A549 (cell line): ENCODE measurements around the gene ZC3H7A. TPM values are rescaled to one million over a fixed set of nuclear protein-coding genes. Genes with fewer than 3 reads are reported as not detected.

Source experiments
- ATAC-seq, 2 experiments: fragments of 200-7000 bp in 1 of 2; fragments of >200 bp in 1 of 2; cut with Nextera tagmentation in 1 of 2; cut with Tn5 transposase in 1 of 2; 3 replicates each; pipeline versions ENCODE4 v1.8.0 to v1.9.1; 2018 to 2020; ENCODE audit warnings: mild to moderate bottlenecking in 1 of 2, moderate library complexity in 1 of 2
- CTCF ChIA-PET: fragments of 300-600 bp; sonication (Branson Sonifier 250); formaldehyde crosslinking; extraction: SDS; loops from one replicate; lab custom pipeline; 2021; ENCODE audit warnings: antibody characterized with exemption, inconsistent platforms; lab: Yijun Ruan, JAX
- POLR2A ChIA-PET: fragments of 350-600 bp; formaldehyde crosslinking; extraction: SDS; loops from one replicate; lab custom pipeline; 2021; ENCODE audit warnings: antibody characterized with exemption, inconsistent platforms; lab: Yijun Ruan, JAX
- DNase-seq, 2 experiments: peaks; one replicate each; pipeline versions ENCODE4 v3.0.0 to v3.0.0-alpha.2; 2011 to 2016; ENCODE audit warnings: low read depth in 1 of 2, low spot score in 1 of 2
- FAIRE-seq: peaks from 2 replicates; lab custom pipeline; 2011; peaks lifted over from hg19 to GRCh38; lab: Jason Lieb, UNC
- H3K27ac ChIP-seq, 2 experiments: fragments of >200 bp; sonication (Bioruptor Twin); formaldehyde crosslinking; 3 replicates each; pipeline ENCODE4 v1.5.1; 2016 to 2017
- H3K4me1 ChIP-seq: fragments of >200 bp; sonication (Bioruptor Twin); formaldehyde crosslinking; 3 replicates; pipeline ENCODE4 v1.6.1; 2016
- H3K4me2 ChIP-seq: fragments of >200 bp; sonication (Bioruptor Twin); formaldehyde crosslinking; 3 replicates; pipeline ENCODE4 v1.6.1; 2016
- H3K4me3 ChIP-seq: fragments of >200 bp; sonication (Bioruptor Twin); formaldehyde crosslinking; 3 replicates; pipeline ENCODE4 v1.5.1; 2016
- H3K9me3 ChIP-seq: fragments of >200 bp; sonication (Bioruptor Twin); formaldehyde crosslinking; 3 replicates; pipeline ENCODE4 v1.6.1; 2016
- CBX2 ChIP-seq: fragments of 200-600 bp; sonication (generic); IDR thresholded peaks from 2 replicates; pipeline ENCODE4 v1.6.1; 2016; ENCODE audit warnings: low read depth, mild to moderate bottlenecking, borderline replicate concordance
- CBX8 ChIP-seq: fragments of 200-600 bp; sonication (generic); IDR thresholded peaks from 2 replicates; pipeline ENCODE4 v1.6.1; 2016
- CEBPB ChIP-seq, 2 experiments: fragments of >200 bp in 1 of 2; sonication (Bioruptor Twin) in 1 of 2; formaldehyde crosslinking in 1 of 2; IDR thresholded peaks; 2 replicates each; pipeline ENCODE4 v1.6.1; 2012 to 2016
- CHD2 ChIP-seq: fragments of 150-350 bp; IDR thresholded peaks from 2 replicates; pipeline ENCODE4 v1.6.1; 2014; ENCODE audit warnings: low read length; ENCODE audit not compliant: partially characterized antibody
- EHF ChIP-seq: fragments of 250-450 bp; sonication (Bioruptor Pico); IDR thresholded peaks from 2 replicates; pipeline ENCODE4 v1.5.0; 2020; ENCODE audit warnings: mild to moderate bottlenecking
- EHMT2 ChIP-seq: fragments of 200-600 bp; sonication (generic); IDR thresholded peaks from 2 replicates; pipeline ENCODE4 v1.6.1; 2016; ENCODE audit warnings: antibody characterized with exemption, low read depth, mild to moderate bottlenecking, moderate library complexity
- FOSB ChIP-seq: fragments of 250-450 bp; sonication (Bioruptor Pico); IDR thresholded peaks from 2 replicates; pipeline ENCODE4 v1.5.0; 2020; ENCODE audit warnings: mild to moderate bottlenecking, moderate library complexity
- FOSL2 ChIP-seq, 2 experiments: fragments of 450-650 bp in 1 of 2; fragments of >200 bp in 1 of 2; sonication (Bioruptor Twin) in 1 of 2; formaldehyde crosslinking; IDR thresholded peaks; 2 replicates each; pipeline versions ENCODE4 v1.5.0 to v1.6.1; 2016 to 2020; ENCODE audit warnings: mild to moderate bottlenecking in 1 of 2, moderate library complexity in 1 of 2
- FOXS1 ChIP-seq: fragments of 250-450 bp; sonication (Bioruptor Pico); IDR thresholded peaks from 2 replicates; pipeline ENCODE4 v1.5.0; 2020; ENCODE audit warnings: mild to moderate bottlenecking, moderate library complexity
- HOXB5 ChIP-seq: fragments of 250-450 bp; sonication (Bioruptor Pico); IDR thresholded peaks from 2 replicates; pipeline ENCODE4 v1.5.0; 2020; ENCODE audit warnings: mild to moderate bottlenecking, moderate library complexity
- JUNB ChIP-seq: fragments of >200 bp; sonication (Bioruptor Twin); formaldehyde crosslinking; IDR thresholded peaks from 2 replicates; pipeline ENCODE4 v1.6.1; 2016
- MAFK ChIP-seq: fragments of 450-650 bp; IDR thresholded peaks from 2 replicates; pipeline ENCODE4 v1.6.1; 2014; ENCODE audit not compliant: partially characterized antibody
- NFE2L2 ChIP-seq: fragments of 150-350 bp; conservative IDR thresholded peaks from 2 replicates; pipeline ENCODE4 v1.6.1; 2014; ENCODE audit warnings: low read length
- NPAS2 ChIP-seq: fragments of 250-450 bp; sonication (Bioruptor Pico); IDR thresholded peaks from 2 replicates; pipeline ENCODE4 v1.8.0; 2022; ENCODE audit warnings: mild to moderate bottlenecking, moderate library complexity, borderline replicate concordance
- RARB ChIP-seq: fragments of 250-450 bp; sonication (Bioruptor Pico); IDR thresholded peaks from 2 replicates; pipeline ENCODE4 v1.8.0; 2021; ENCODE audit warnings: mild to moderate bottlenecking, moderate library complexity
- RCOR1 ChIP-seq: fragments of 150-350 bp; IDR thresholded peaks from 2 replicates; pipeline ENCODE4 v1.6.1; 2014; ENCODE audit warnings: antibody characterized with exemption, low read length, low read depth
- RFX5 ChIP-seq: fragments of 450-650 bp; IDR thresholded peaks from 2 replicates; pipeline ENCODE4 v1.7.1; 2014; ENCODE audit warnings: antibody characterized with exemption, mild to moderate bottlenecking, moderate library complexity
- RNF2 ChIP-seq: fragments of 200-600 bp; sonication (generic); IDR thresholded peaks from 2 replicates; pipeline ENCODE4 v1.6.1; 2016; ENCODE audit warnings: low read depth, mild to moderate bottlenecking, antibody characterized with exemption, moderate library complexity, borderline replicate concordance
- SMC3 ChIP-seq: fragments of >200 bp; sonication (Bioruptor Twin); formaldehyde crosslinking; IDR thresholded peaks from 3 replicates; pipeline ENCODE4 v1.6.1; 2018; ENCODE audit warnings: inconsistent platforms
- SREBF2 ChIP-seq: fragments of 450-650 bp; IDR thresholded peaks from 2 replicates; pipeline ENCODE4 v1.6.1; 2014; ENCODE audit warnings: mild to moderate bottlenecking, moderate library complexity
- TFCP2L1 ChIP-seq: fragments of 250-450 bp; sonication (Bioruptor Pico); IDR thresholded peaks from 2 replicates; pipeline ENCODE4 v1.5.0; 2021; ENCODE audit warnings: mild to moderate bottlenecking
- WGBS: methylation state at CpG from one replicate; pipeline ENCODE4 v1.1.6; 2017; ENCODE audit errors: missing lambda C conversion rate; 5-methylcytosine and 5-hydroxymethylcytosine counted together
- polyA plus RNA-seq, 4 experiments: library from polyadenylated mRNA; depleted of rRNA in 3 of 4; stranded (reverse); fragments of >200 nt; fragmentation: RNase III in 1 of 4; extraction: RNeasy Plus Mini Kit Qiagen cat#74134 plus additional on column Dnase treatment in 1 of 4; gene quantifications; 2 replicates in 3 of 4; 3 replicates in 1 of 4; pipeline ENCODE4 v1.2.3, GENCODE V29; 2011 to 2017
- TF ChIP-seq, protein P1 (sequence below): fragments of 200-600 bp; sonication (generic); IDR thresholded peaks from 2 replicates; pipeline ENCODE4 v1.6.1; 2016; ENCODE audit warnings: antibody characterized with exemption, mild to moderate bottlenecking, moderate library complexity
- TF ChIP-seq, protein P2 (sequence below): fragments of 250-450 bp; sonication (Bioruptor Pico); IDR thresholded peaks from 2 replicates; pipeline ENCODE4 v1.5.0; 2020; ENCODE audit warnings: low read depth, mild to moderate bottlenecking, moderate library complexity
- TF ChIP-seq, protein P3 (sequence below): fragments of >200 bp; sonication (Bioruptor Twin); formaldehyde crosslinking; IDR thresholded peaks from 3 replicates; pipeline ENCODE4 v1.5.1; 2016
- TF ChIP-seq, protein P4 (sequence below): fragments of >200 bp; sonication (Bioruptor Twin); formaldehyde crosslinking; IDR thresholded peaks from 3 replicates; pipeline ENCODE4 v1.6.1; 2016

Gene ZC3H7A
- polyA plus RNA-seq, 2 of the 4 experiments (the other 2 are of a cell fraction), result 33.8 to 41.5 TPM

DNA sequence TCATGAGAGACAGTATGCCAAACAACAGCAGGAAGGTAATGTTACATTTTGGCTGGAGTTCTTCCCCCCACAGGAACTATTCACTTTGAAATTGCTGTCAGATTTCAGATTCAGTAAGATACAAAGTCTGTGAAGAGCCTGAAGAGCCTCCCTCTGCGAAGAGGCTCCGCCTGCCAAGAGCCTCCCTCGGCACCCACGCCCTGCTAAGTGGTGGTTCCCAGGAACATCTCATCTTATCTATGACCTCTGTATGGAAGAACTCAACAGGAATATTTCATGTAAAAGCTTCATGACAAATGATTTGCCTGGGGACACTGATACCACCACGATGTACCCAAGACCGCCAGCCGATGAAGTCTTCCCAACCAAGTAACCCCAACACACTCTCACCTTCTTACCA, 3.2 kb downstream of the ZC3H7A start:
- no peak for TF ChIP-seq FOXS1
- H3K4me3 ChIP-seq, result no peak overlapping the region
- ChIA-PET CTCF (interaction anchor here (0.8 to 1.5 kb wide), 3 partner anchors 12 to 50 kb away, joined by 3 read pairs; no protein-coding TSS in a partner anchor), POLR2A (no interaction called here)
- DNase-seq, result no peak
- peaks cover 44% of the 10 kb centered on the region for H3K4me1 ChIP-seq
- H3K27ac ChIP-seq, result no peak overlapping the region
- 90% methylated on average over 7 of the region's 7 CpGs for WGBS
- FAIRE-seq, result no peak
- no peak for ATAC-seq
- no peaks in the 10 kb centered on the region for H3K9me3 ChIP-seq
- H3K4me2 ChIP-seq, result no peak overlapping the region

DNA sequence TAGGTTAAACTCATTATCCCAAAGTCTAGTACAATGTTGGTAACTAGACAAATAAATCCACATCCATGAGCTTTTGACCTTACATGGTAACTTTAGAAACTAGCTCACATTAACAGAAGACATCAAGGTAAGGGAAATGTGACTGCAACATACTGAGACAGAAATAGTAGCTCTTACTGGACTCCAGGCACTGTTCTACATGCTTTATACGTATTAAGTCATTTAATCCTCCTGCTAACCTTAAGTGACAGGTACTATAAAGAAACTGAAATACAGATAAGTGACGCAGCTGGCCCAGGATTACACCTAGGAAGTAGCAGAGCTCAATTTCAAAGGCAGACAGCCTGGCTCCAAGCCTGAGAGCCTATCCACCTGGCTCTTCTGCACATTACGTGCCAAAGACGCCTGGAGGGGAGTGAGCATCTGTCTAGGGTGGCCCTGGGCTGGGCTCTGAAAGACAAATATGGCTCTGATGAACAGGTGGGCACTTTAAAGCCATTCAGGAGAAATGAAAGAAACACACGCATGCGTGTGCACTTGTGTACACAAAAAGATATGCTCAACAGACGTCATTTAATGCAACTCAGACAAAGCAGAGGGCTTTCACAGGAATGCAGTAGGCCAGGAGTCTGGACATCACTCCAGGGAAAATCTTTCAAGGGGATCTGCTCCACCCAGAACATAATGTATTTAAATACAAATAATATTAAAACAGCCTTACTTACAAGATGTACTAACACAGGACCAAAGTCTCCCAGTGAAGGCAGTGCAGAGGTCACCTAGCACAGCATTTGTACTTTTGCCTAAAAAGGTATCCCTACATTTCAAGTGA, 4.4 kb downstream of the ZC3H7A start:
- Histone ChIP-seq H3K4me2 (no peak overlapping the region), H3K27ac (no peak overlapping the region; a peak in 1 of 6 replicates), H3K9me3 (no peaks in the 10 kb centered on the region), H3K4me1 (peaks cover 37% of the 10 kb centered on the region; the same call in 2 of the 3 replicates), H3K4me3 (no peak overlapping the region)
- ATAC-seq (no peak), FAIRE-seq (no peak), DNase-seq (no peak)
- TF ChIP-seq RCOR1 (no peak), FOSB (CRISPR knock-in tag) (no peak), TFCP2L1 (no peak), CBX8 (no peak), EHF (CRISPR knock-in tag) (no peak), SMC3 (no peak), RFX5 (no peak), RARB (CRISPR knock-in tag) (no peak), EHMT2 (no peak), CEBPB (IDR thresholded peaks at IDR 0.05) (no peak)
- TF ChIP-seq, protein P1, sequence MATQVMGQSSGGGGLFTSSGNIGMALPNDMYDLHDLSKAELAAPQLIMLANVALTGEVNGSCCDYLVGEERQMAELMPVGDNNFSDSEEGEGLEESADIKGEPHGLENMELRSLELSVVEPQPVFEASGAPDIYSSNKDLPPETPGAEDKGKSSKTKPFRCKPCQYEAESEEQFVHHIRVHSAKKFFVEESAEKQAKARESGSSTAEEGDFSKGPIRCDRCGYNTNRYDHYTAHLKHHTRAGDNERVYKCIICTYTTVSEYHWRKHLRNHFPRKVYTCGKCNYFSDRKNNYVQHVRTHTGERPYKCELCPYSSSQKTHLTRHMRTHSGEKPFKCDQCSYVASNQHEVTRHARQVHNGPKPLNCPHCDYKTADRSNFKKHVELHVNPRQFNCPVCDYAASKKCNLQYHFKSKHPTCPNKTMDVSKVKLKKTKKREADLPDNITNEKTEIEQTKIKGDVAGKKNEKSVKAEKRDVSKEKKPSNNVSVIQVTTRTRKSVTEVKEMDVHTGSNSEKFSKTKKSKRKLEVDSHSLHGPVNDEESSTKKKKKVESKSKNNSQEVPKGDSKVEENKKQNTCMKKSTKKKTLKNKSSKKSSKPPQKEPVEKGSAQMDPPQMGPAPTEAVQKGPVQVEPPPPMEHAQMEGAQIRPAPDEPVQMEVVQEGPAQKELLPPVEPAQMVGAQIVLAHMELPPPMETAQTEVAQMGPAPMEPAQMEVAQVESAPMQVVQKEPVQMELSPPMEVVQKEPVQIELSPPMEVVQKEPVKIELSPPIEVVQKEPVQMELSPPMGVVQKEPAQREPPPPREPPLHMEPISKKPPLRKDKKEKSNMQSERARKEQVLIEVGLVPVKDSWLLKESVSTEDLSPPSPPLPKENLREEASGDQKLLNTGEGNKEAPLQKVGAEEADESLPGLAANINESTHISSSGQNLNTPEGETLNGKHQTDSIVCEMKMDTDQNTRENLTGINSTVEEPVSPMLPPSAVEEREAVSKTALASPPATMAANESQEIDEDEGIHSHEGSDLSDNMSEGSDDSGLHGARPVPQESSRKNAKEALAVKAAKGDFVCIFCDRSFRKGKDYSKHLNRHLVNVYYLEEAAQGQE, result no peak
- TF ChIP-seq, protein P2, sequence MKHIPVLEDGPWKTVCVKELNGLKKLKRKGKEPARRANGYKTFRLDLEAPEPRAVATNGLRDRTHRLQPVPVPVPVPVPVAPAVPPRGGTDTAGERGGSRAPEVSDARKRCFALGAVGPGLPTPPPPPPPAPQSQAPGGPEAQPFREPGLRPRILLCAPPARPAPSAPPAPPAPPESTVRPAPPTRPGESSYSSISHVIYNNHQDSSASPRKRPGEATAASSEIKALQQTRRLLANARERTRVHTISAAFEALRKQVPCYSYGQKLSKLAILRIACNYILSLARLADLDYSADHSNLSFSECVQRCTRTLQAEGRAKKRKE, result no peak
- TF ChIP-seq, protein P3, sequence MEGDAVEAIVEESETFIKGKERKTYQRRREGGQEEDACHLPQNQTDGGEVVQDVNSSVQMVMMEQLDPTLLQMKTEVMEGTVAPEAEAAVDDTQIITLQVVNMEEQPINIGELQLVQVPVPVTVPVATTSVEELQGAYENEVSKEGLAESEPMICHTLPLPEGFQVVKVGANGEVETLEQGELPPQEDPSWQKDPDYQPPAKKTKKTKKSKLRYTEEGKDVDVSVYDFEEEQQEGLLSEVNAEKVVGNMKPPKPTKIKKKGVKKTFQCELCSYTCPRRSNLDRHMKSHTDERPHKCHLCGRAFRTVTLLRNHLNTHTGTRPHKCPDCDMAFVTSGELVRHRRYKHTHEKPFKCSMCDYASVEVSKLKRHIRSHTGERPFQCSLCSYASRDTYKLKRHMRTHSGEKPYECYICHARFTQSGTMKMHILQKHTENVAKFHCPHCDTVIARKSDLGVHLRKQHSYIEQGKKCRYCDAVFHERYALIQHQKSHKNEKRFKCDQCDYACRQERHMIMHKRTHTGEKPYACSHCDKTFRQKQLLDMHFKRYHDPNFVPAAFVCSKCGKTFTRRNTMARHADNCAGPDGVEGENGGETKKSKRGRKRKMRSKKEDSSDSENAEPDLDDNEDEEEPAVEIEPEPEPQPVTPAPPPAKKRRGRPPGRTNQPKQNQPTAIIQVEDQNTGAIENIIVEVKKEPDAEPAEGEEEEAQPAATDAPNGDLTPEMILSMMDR, result no peak
- ChIA-PET POLR2A (no interaction called here), CTCF (interaction anchor here (1.5 to 3.5 kb wide), 2 partner anchors 11 to 49 kb away, joined by 3 to 12 read pairs; no protein-coding TSS in a partner anchor)
- WGBS, result 89% methylated on average over 7 of the region's 7 CpGs

DNA sequence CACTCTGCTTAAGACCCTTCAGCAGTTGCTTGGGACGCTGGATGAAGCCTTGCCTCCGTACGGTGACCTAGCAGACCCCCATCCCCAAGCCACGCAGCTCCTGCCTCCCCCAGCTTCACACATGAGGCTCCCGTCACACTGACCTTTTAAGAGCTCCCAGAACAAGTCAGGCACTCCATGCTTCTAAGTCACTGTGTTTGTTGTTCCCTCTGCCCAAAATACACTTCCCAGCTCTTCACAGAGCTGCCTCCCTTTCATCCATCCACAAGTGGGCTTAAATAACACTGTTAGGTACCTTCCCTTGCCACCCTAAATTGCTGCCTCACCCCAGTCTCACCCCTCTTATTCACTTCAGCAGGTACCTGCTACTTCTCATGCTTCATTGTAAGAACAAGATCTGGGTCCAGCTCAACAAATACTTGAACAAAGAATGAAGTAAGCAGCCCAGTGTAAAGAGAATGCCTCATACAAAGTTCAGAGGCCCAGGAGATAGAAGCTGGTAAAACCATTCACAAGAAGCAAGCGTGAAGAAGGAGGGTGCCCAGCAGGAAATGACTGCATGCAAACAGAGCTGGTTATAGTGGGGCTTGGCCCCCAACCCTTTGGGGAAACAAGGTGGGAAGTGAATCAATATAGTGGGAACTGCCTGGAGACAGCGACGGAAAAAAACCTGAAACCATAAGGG, 5.8 kb downstream of the ZC3H7A start:
- CTCF ChIA-PET, result interaction anchor here (0.6 to 3.5 kb wide), 4 partner anchors 10 to 396 kb away, joined by 3 to 12 read pairs (median 4); no protein-coding TSS in a partner anchor
- TF ChIP-seq SREBF2, result no peak
- no peak for TF ChIP-seq EHF (CRISPR knock-in tag)
- no peak for TF ChIP-seq JUNB
- TF ChIP-seq FOSL2 (IDR thresholded peaks at IDR 0.05), result no peak
- TF ChIP-seq FOSL2 (CRISPR knock-in tag; IDR thresholded peaks at IDR 0.05), result no peak
- no peak for TF ChIP-seq HOXB5 (CRISPR knock-in tag)
- TF ChIP-seq NPAS2 (CRISPR knock-in tag), result no peak
- no peak for TF ChIP-seq CEBPB (IDR thresholded peaks at IDR 0.05)
- TF ChIP-seq NFE2L2, result no peak
- no peak for TF ChIP-seq CHD2
- TF ChIP-seq FOSB (CRISPR knock-in tag), result no peak
- TF ChIP-seq CBX2, result no peak
- no peak for TF ChIP-seq RARB (CRISPR knock-in tag)
- TF ChIP-seq, protein P4, sequence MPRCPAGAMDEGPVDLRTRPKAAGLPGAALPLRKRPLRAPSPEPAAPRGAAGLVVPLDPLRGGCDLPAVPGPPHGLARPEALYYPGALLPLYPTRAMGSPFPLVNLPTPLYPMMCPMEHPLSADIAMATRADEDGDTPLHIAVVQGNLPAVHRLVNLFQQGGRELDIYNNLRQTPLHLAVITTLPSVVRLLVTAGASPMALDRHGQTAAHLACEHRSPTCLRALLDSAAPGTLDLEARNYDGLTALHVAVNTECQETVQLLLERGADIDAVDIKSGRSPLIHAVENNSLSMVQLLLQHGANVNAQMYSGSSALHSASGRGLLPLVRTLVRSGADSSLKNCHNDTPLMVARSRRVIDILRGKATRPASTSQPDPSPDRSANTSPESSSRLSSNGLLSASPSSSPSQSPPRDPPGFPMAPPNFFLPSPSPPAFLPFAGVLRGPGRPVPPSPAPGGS, result no peak
- no peak for TF ChIP-seq RNF2
- no peak for TF ChIP-seq MAFK

More for the DNA sequence above, 5.8 kb downstream of the ZC3H7A start:
- DNase-seq, result no peak
- 91% methylated on average over 8 of the region's 8 CpGs for WGBS
- POLR2A ChIA-PET, result no interaction called here
- no peaks in the 10 kb centered on the region for H3K9me3 ChIP-seq
- FAIRE-seq, result no peak
- H3K27ac ChIP-seq, result no peak overlapping the region
- no peak; a peak in 1 of 6 replicates for ATAC-seq
- H3K4me2 ChIP-seq, result no peak overlapping the region
- H3K4me1 ChIP-seq, result peaks cover 39% of the 10 kb centered on the region; the same call in 2 of the 3 replicates
- H3K4me3 ChIP-seq, result no peak overlapping the region
